GM21526 (cell line): ENCODE results near the gene INVS.
"Not testable (repeated sequence)": the region's sequence is repeated elsewhere in the genome, so short reads cannot be mapped to it uniquely, and the experiment has no call there.

Source experiments
- ATAC-seq: cut with Tn5 transposase; IDR thresholded peaks from one replicate; pipeline ENCODE4 v1.9.1; 2021; ENCODE audit warnings: moderate library complexity; ENCODE audit not compliant: unreplicated experiment, low FRiP score

INVS gene

DNA sequence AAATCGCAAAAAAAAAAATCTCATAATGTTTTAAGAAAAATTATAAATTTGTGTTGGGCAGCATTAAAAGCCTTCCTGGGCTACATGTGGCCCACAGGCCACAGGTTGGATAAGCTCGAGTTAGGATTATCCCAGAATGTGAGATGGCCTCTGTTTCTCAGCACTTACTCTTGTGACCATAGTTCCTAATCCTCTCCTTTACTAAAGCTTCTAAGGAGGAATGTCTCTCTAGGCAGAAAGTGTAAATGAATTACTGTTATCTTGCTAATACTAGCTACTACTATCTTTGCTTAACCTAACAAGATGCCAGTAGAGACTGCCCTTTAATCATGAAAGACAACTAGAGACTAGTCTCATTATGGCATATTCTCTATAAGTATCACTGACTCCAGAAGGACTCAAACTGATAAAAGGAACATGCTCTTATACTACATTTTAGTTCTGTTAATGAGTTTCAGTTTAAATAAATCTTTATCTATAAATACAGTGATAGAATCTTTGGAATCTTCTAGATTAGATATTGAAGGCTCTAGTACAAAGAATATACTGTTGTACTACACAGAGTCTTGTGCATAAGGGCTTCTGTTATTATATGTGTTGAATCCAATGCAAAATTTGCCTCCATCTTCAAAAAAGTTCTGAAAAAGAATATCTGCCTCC is 13.8 kb downstream of the INVS start:
- ATAC-seq = no peak

DNA sequence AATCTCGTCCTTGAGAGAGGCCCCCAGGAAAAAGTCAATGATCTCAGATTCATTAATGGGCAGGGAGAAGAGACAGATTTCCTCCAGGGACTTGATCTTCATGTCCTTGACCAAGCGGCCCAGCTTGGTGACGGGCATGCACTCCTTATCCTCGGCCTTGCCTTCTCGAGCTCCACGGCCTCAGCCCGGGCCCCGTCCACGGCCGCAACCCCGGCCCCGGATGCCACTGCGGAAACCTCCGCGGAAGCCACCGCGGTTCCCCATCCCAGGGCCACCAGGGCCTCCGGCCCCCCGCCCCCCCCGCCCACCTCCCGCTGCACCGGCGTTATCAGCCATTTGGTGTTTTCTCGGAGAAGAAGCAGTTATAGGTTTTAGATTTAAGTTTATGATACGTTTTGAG is 18.3 kb downstream of the INVS start:
- ATAC-seq = no peak

- no peak for ATAC-seq
Measured at GRCh38 chr9:100120286-100120685, 21.2 kb downstream of the INVS start.

DNA sequence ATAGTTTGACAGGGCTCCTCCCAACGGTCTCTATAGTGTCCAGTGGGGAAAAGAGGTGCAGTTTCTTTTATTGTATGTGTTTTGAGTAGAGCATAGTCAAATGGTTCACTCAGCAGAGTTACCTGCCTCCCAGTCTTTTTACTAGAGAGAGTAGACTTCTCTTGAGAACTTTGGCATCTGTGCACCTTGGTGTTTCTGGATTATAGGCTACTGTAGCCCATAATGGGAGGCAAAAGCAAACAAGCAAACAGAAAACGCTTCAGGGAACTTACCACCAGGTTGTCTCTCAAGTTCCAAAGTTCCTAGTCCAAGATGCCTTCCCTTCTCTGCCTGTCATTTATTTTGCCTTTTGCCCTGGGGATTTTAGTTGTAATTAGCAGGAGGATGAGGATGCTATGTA is 26.2 kb downstream of the INVS start:
- ATAC-seq = no peak

DNA sequence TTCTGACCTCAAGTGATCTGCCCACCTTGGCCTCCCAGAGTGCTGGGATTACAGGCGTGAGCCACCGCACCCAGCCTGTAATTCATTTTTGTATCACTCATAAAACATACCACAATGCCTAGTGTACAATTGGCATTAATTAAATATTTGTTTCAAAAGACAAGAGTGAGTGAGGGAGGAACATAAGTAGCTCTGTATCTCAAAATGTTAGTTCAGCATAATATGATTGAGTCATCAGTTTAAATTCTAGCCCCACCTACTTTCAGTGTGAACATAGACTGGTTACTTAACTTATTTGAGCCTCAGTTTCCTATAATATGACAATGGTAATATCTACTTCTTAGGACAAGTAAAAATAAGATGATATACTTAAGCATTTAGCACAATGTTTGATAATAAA is 26.9 kb downstream of the INVS start:
- no peak for ATAC-seq

- no peak for ATAC-seq
Measured at GRCh38 chr9:100126423-100126822, 27.4 kb downstream of the INVS start.

- no peak for ATAC-seq
Measured at GRCh38 chr9:100129772-100130171, 30.7 kb downstream of the INVS start.

- no peak for ATAC-seq
Measured at GRCh38 chr9:100131216-100131615, 32.2 kb downstream of the INVS start.

DNA sequence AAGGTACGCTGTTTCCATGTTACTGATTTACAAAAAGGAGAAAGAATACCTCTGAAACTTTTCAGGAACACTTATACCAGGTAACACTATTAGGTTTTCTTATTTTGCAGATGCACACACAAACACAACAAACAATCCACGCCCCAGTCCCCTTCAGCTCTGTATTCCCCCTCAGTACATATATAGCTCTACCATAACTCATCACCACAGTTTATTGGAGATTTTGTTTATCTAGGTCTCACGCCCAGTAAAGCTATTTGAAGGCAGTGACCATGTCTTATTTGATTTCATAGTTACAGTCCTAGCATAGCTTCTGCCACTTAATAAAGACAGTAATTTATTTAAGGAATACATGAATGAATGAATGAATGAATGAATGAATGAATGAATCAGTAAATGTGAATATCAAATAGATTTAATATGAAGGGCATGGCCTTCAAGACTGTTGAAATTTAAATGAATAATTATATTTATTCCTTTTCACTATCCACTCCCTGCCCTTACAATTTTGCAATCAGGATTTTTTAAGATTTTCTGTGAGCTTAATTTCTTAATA is 32.9 kb downstream of the INVS start:
- no peak for ATAC-seq

GRCh38 chr9:100134731-100135130 is 35.7 kb downstream of the INVS start:
- no peak for ATAC-seq

GRCh38 chr9:100136799-100137198 is 37.8 kb downstream of the INVS start:
- not testable (repeated sequence) for ATAC-seq

- not testable (repeated sequence) for ATAC-seq
Measured at GRCh38 chr9:100140303-100140702, 41.3 kb downstream of the INVS start.

GRCh38 chr9:100141862-100142261 is 42.8 kb downstream of the INVS start:
- not testable (repeated sequence) for ATAC-seq

DNA sequence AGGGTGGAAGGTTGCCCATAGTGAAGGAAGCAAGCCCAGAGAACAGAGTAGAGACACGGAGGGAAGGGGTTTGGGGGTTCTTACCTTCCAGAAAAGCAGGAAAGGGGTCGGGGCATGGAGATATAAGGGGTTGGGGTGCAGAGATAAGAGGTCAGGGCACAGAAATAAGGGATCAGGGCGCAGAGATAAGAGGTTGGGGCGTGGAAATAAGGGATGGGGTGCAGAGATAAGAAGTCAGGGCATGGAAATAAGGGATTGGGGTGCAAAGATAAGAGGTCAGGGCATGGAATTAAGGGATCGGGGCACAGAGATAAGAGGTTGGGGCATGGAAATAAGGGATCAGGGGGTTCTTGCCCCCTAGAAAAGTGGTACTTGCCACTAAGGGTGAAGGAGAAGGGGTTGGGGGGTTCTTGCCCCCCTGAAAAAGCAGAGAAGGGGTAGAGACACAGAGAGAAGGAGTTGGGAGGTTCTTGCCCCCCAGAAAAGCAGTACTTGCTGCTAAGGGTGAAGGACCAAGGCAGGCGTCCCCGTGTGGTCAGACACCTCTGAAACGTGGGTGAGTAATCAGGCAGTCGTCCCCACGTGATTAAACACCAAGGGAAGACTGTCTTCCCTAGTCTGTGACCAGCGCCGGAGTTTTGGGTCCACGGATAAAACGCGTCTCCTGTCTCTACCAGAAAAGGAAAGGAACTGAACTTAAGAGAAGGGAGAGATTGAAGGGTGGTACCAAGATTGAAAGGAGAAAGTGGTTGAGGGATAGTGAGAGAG is 46.3 kb downstream of the INVS start:
- not testable (repeated sequence) for ATAC-seq

GRCh38 chr9:100145976-100146375 is 46.9 kb downstream of the INVS start:
- ATAC-seq = not testable (repeated sequence)

DNA sequence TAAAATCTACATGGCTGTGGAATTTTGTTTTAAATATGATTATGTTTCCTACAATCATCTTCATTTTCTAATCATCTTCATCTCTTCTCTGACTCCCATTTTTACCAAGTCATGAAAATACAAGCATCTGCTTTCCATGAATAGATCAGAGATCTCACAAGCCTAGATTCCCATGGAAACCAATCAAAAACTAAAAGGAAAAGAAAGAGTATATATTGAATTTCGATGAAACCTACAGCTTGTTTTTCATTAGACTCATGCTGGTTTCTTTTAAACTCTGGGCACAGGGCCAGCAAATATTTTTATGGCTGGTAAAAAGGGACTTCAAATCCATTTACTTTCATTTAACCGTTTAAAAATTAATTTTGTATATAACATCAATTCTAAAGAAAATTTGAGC is 51.2 kb downstream of the INVS start:
- no peak for ATAC-seq

GRCh38 chr9:100160021-100160420 is 61.0 kb downstream of the INVS start:
- ATAC-seq = no peak

DNA sequence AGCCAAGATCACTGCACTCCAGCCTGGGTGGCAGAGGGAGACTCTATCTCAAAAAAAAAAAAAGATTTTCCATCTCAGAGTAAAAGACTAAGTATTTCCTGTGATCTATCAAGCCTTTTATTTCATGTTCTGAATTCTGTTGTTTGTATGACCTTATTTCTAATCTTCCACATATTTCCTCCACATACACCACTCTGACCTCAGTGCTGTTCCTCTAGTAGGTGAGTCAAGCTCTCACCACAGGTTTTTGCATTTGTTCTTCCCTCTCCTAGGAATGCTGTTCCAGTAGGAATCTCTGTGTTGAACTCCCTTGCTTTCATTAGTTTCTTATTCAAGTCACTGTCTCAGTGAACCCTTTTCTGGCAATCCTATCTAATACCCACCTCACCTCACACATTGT is 68.1 kb downstream of the INVS start:
- no peak for ATAC-seq

- ATAC-seq = no peak
Measured at GRCh38 chr9:100167915-100168654, 69.0 kb downstream of the INVS start.

GRCh38 chr9:100170085-100170484 is 71.0 kb downstream of the INVS start:
- no peak for ATAC-seq

DNA sequence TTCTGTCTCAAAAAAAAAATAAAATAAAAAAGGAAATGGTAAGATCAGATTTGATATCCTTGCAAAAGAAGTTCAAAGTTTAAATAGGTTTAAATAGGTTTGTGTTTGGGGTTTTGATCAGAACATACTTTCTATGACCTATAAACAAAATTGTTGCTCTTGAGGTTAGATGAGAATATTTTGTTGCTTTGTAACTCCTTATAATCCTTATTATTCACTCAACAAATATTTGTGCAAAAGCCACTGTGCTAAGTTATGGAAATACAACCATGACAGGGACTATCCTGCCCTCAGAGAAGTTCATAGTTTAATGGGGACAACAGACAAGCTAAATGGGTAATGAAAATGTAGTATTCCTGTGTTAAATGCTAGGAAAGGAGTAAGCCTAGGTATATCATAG is 71.5 kb downstream of the INVS start:
- ATAC-seq = no peak
